B cell (primary cell): ENCODE data around the gene FAM114A1. TPM values are rescaled to one million over a fixed set of nuclear protein-coding genes. Genes with fewer than 3 reads are reported as not detected.
A peak's percentile ranks its signal among the peaks of the same experiment; 100 is the strongest.

ENCODE experiments used
- ATAC-seq: fragments of 200-7000 bp; cut with Tn5 transposase; one replicate; pipeline ENCODE4 v1.10.0; 2021; ENCODE audit warnings: low read depth, mild to moderate bottlenecking, moderate number of reproducible peaks, moderate library complexity
- CTCF ChIA-PET: fragments of 350-600 bp; sonication (Branson Sonifier 250); formaldehyde crosslinking; loops from one replicate; lab custom pipeline; 2021; ENCODE audit warnings: antibody characterized with exemption, inconsistent platforms; lab: Charles Lee
- POLR2A ChIA-PET: fragments of 350-600 bp; sonication (Branson Sonifier 250); formaldehyde crosslinking; loops from one replicate; lab custom pipeline; 2021; ENCODE audit warnings: antibody characterized with exemption; lab: Charles Lee
- DNase-seq: peaks from one replicate; pipeline ENCODE4 v3.0.0; 2013
- H2AFZ ChIP-seq: 2 replicates; pipeline ENCODE4 v1.6.1; 2012; ENCODE audit warnings: mild to moderate bottlenecking, low read depth, low read length; ENCODE audit not compliant: insufficient read depth, poor library complexity, severe bottlenecking
- H3K27ac ChIP-seq, 2 donors: 1 replicate in 1 of 2; 2 replicates in 1 of 2; pipeline ENCODE4 v1.5.1; 2012 to 2013; ENCODE audit warnings: low read length in 2 of 2, mild to moderate bottlenecking in 2 of 2, moderate library complexity in 1 of 2
- H3K27me3 ChIP-seq, 4 experiments: fragments of 200-600 bp in 1 of 4; sonication (generic) in 1 of 4; replicated peaks in 1 of 4; 1 replicate in 2 of 4; 2 replicates in 2 of 4; pipeline versions ENCODE4 v1.6.1 to v1.7.0; 2013 to 2016; ENCODE audit warnings: low read length in 3 of 4, mild to moderate bottlenecking in 2 of 4, mixed read lengths in 1 of 4, moderate library complexity in 1 of 4; ENCODE audit not compliant: insufficient read depth in 4 of 4, control insufficient read depth in 3 of 4; ENCODE audit errors: control extremely low read depth in 1 of 4
- H3K36me3 ChIP-seq, 2 experiments: replicated peaks in 1 of 2; 1 replicate in 1 of 2; 2 replicates in 1 of 2; pipeline versions ENCODE4 v1.6.1 to v1.7.1; 2013; ENCODE audit warnings: low read length in 1 of 2; ENCODE audit not compliant: insufficient read depth in 2 of 2, control insufficient read depth in 1 of 2; ENCODE audit errors: control extremely low read depth in 1 of 2, extremely low read depth in 1 of 2
- H3K4me1 ChIP-seq, 2 donors: fragments of 200-600 bp in 1 of 2; sonication (generic) in 1 of 2; 1 replicate in 1 of 2; 2 replicates in 1 of 2; pipeline versions ENCODE4 v1.5.1 to v1.6.1; 2013 to 2017; ENCODE audit warnings: low read length in 2 of 2; ENCODE audit not compliant: control insufficient read depth in 2 of 2, insufficient read depth in 2 of 2
- H3K4me2 ChIP-seq: replicated peaks from 2 replicates; pipeline ENCODE3; 2012; ENCODE audit warnings: mild to moderate bottlenecking, low read depth, low read length; ENCODE audit not compliant: poor library complexity, severe bottlenecking
- H3K4me3 ChIP-seq, 5 experiments: fragments of 200-600 bp in 1 of 5; sonication (generic) in 1 of 5; 1 replicate in 3 of 5; 2 replicates in 2 of 5; pipeline versions ENCODE4 v1.5.1 to v1.7.0; 2011 to 2016; ENCODE audit warnings: low read length in 4 of 5, mild to moderate bottlenecking in 4 of 5, low read depth in 2 of 5, control low read depth in 1 of 5, moderate library complexity in 1 of 5; ENCODE audit not compliant: insufficient read depth in 1 of 5; ENCODE audit errors: control extremely low read depth in 1 of 5, extremely low read depth in 1 of 5
- H3K79me2 ChIP-seq: fragments of 200-600 bp; sonication (generic); one replicate; pipeline ENCODE4 v1.6.0; 2016; ENCODE audit warnings: low read length; ENCODE audit not compliant: control insufficient read depth, insufficient read depth
- H3K9ac ChIP-seq: fragments of 200-600 bp; sonication (generic); 2 replicates; pipeline ENCODE4 v1.6.1; 2017; ENCODE audit warnings: mild to moderate bottlenecking, low read length, moderate library complexity
- H3K9me3 ChIP-seq, 3 donors: one replicate each; pipeline versions ENCODE4 v1.6.1 to v1.7.1; 2013; ENCODE audit warnings: low read length in 2 of 3; ENCODE audit not compliant: control insufficient read depth in 2 of 3, insufficient read depth in 1 of 3; ENCODE audit errors: control extremely low read depth in 1 of 3
- H4K20me1 ChIP-seq: 2 replicates; pipeline ENCODE4 v1.6.0; 2012; ENCODE audit warnings: mild to moderate bottlenecking, low read length; ENCODE audit not compliant: insufficient read depth, control insufficient read depth, poor library complexity, severe bottlenecking
- H3K27ac Mint-ChIP-seq: one replicate; pipeline ENCODE4 v1.8.0; 2021; ENCODE audit warnings: mixed read lengths
- H3K27me3 Mint-ChIP-seq: one replicate; pipeline ENCODE4 v1.8.0; 2021; ENCODE audit warnings: mixed read lengths
- H3K4me1 Mint-ChIP-seq: one replicate; pipeline ENCODE4 v1.8.0; 2021; ENCODE audit warnings: mixed read lengths
- H3K4me3 Mint-ChIP-seq: one replicate; pipeline ENCODE4 v1.8.0; 2021; ENCODE audit warnings: mixed read lengths
- H3K9me3 Mint-ChIP-seq: one replicate; pipeline ENCODE4 v1.8.0; 2022; ENCODE audit warnings: mixed read lengths; ENCODE audit not compliant: insufficient read depth
- CTCF ChIP-seq: fragments of 200-600 bp; IDR thresholded peaks from one replicate; pipeline ENCODE4 v1.8.0; 2022; ENCODE audit warnings: antibody characterized with exemption, mild to moderate bottlenecking
- EZH2 ChIP-seq: IDR thresholded peaks from 2 replicates; pipeline ENCODE4 v1.6.1; 2012; ENCODE audit warnings: borderline replicate concordance, low read depth, mild to moderate bottlenecking, moderate library complexity, low read length; ENCODE audit not compliant: insufficient read depth, poor library complexity, severe bottlenecking
- WGBS: methylation state at CpG from one replicate; pipeline ENCODE4 v1.1.5; 2013; ENCODE audit warnings: missing lambda C conversion rate; ENCODE audit not compliant: insufficient coverage; 5-methylcytosine and 5-hydroxymethylcytosine counted together
- intact Hi-C: fragments of 100-400 bp; cut with micrococcal nuclease; formaldehyde crosslinking; loops from one replicate; pipeline ENCODE4 v1.10.0; 2022
- polyA plus RNA-seq: library from polyadenylated mRNA; depleted of rRNA; stranded (reverse); fragments of >200 nt; gene quantifications from 2 replicates; pipeline ENCODE4 v1.2.3, GENCODE V29; 2012
- total RNA-seq, 2 donors: library from RNA; stranded (reverse); fragments of 120-200 nt in 1 of 2; gene quantifications; 1 replicate in 1 of 2; 2 replicates in 1 of 2; pipeline versions ENCODE4 v1.2.3 to v1.2.4, GENCODE V29; 2013 to 2022

The FAM114A1 gene
- total and polyA plus RNA-seq, 2 donors (not counting 1 experiment from before 2014, with no cell fraction given), result 0.30 to 2.9 TPM

GRCh38 chr4:38859501-38859900 lies 8.1 kb upstream of the FAM114A1 start:
- ATAC-seq (no peak), DNase-seq (no peak)
- H4K20me1 ChIP-seq, result no peaks in the 10 kb centered on the region
- H3K9ac ChIP-seq, result no peak overlapping the region
- intact Hi-C loops, result loop anchor here (5.0 to 10.0 kb wide), 4 partner anchors 192 to 885 kb away; no protein-coding TSS in a partner anchor
- H2AFZ ChIP-seq, result no peak overlapping the region
- no peak overlapping the region for H3K27ac Mint-ChIP-seq
- POLR2A ChIA-PET, result interaction anchor here (0.7 to 1.6 kb wide), 2 partner anchors 98 to 494 kb away, joined by 4 to 6 read pairs; no protein-coding TSS in a partner anchor
- TF ChIP-seq EZH2 (no peak), CTCF (no peak)
- CTCF ChIA-PET, result interaction anchor here (0.7 to 5.0 kb wide), 10 partner anchors 11 to 99 kb away, joined by 3 to 170 read pairs (median 13); partner anchors contain the start of genes TLR1 and TLR10
- H3K4me1 ChIP-seq, result peaks cover 36 to 41% of the 10 kb centered on the region in 2 donors
- H3K27ac ChIP-seq, result no peak overlapping the region
- H3K4me2 ChIP-seq, result no peak overlapping the region
- H3K27me3 ChIP-seq, result no peaks in the 10 kb centered on the region
- no peak overlapping the region for H3K4me3 ChIP-seq
- H3K79me2 ChIP-seq, result peaks cover 18% of the 10 kb centered on the region
- H3K4me1 Mint-ChIP-seq, result peaks cover 46% of the 10 kb centered on the region
- no peaks in the 10 kb centered on the region for H3K9me3 Mint-ChIP-seq
- WGBS, result 57% methylated on average over 2 of the region's 7 CpGs
- no peak overlapping the region for H3K4me3 Mint-ChIP-seq
- H3K36me3 ChIP-seq, result no peaks in the 10 kb centered on the region
- H3K27me3 Mint-ChIP-seq, result no peaks in the 10 kb centered on the region
- no peaks in the 10 kb centered on the region for H3K9me3 ChIP-seq

GRCh38 chr4:38860788-38861424 lies 6.7 kb upstream of the FAM114A1 start:
- no peaks in the 10 kb centered on the region for H3K27me3 Mint-ChIP-seq
- H3K4me2 ChIP-seq, result no peak overlapping the region
- DNase-seq, result peak; percentile 81
- H2AFZ ChIP-seq, result no peak overlapping the region
- H3K27me3 ChIP-seq, result no peaks in the 10 kb centered on the region
- H3K9ac ChIP-seq, result no peak overlapping the region
- peaks cover 44% of the 10 kb centered on the region for H3K4me1 Mint-ChIP-seq
- intact Hi-C loops, result loop anchor here (1.0 kb wide), 1 partner anchor 102 kb away; no protein-coding TSS in a partner anchor
- H3K4me3 ChIP-seq, result no peak overlapping the region
- no peaks in the 10 kb centered on the region for H3K36me3 ChIP-seq
- H4K20me1 ChIP-seq, result no peaks in the 10 kb centered on the region
- no peak overlapping the region for H3K27ac ChIP-seq
- 27% methylated on average over 5 of the region's 5 CpGs for WGBS
- peaks cover 5% of the 10 kb centered on the region for H3K79me2 ChIP-seq
- no peak overlapping the region for H3K4me3 Mint-ChIP-seq
- peak overlapping the region; percentile 62 for H3K27ac Mint-ChIP-seq
- ChIA-PET CTCF (interaction anchor here (0.6 to 5.0 kb wide), 47 partner anchors 9 to 792 kb away, joined by 3 to 170 read pairs (median 4); partner anchors contain the start of genes TLR1 and TLR10), POLR2A (interaction anchor here (0.6 to 1.6 kb wide), 2 partner anchors 91 to 100 kb away, joined by 4 to 6 read pairs; no protein-coding TSS in a partner anchor)
- H3K9me3 ChIP-seq, result no peaks in the 10 kb centered on the region
- ATAC-seq, result peak; percentile 36
- H3K4me1 ChIP-seq, result peaks cover 33 to 34% of the 10 kb centered on the region in 2 donors
- no peaks in the 10 kb centered on the region for H3K9me3 Mint-ChIP-seq
- TF ChIP-seq EZH2 (no peak), CTCF (peak; percentile 83)
